Measurements from ENCODE around the gene ABTB1. TPM values are rescaled to one million over a fixed set of nuclear protein-coding genes. Genes with fewer than 3 reads are reported as not detected.

ABTB1 gene
- total RNA-seq, 4 donors from 2014 or later: 25.3 to 50.3 (median 35.8) TPM

GRCh38 chr3:127674790-127675189 lies 2.0 kb downstream of the ABTB1 start:
- Histone ChIP-seq H3K36me3 (peaks cover 0 to 50% of the 10 kb centered on the region in 2 donors), H3K4me3 (no peak overlapping the region), H3K4me1 (peaks cover 2 to 51% (median 17%) of the 10 kb centered on the region in 3 donors), H3K9me3 (no peaks in the 10 kb centered on the region), H3K27me3 (no peaks in the 10 kb centered on the region), H3K27ac (no peak overlapping the region)
- ATAC-seq: no peak
- TF ChIP-seq EP300 (IDR thresholded peaks at IDR 0.05) (no peak), POLR2A (IDR thresholded peaks at IDR 0.05) (no peak), POLR2AphosphoS5 (IDR thresholded peaks at IDR 0.05) (no peak), CTCF (IDR thresholded peaks at IDR 0.05) (no peak)
- WGBS, 2 donors (ENCODE audit: low coverage in 1 of 2): 89 to 92% methylated on average over 5 of the region's 8 CpGs

GRCh38 chr3:127675651-127676391 lies 3.1 kb downstream of the ABTB1 start:
- 90% methylated on average over 10 of the region's 29 CpGs; no CpG with 5 or more reads in 1 of the 2 donors for WGBS, 2 donors (ENCODE audit: low coverage in 1 of 2)
- Histone ChIP-seq H3K4me3 (no peak overlapping the region), H3K36me3 (peaks cover 0 to 61% of the 10 kb centered on the region in 2 donors), H3K27me3 (no peaks in the 10 kb centered on the region), H3K4me1 (peaks cover 2 to 51% (median 17%) of the 10 kb centered on the region in 3 donors), H3K27ac (no peak overlapping the region), H3K9me3 (no peaks in the 10 kb centered on the region)
- no peak for ATAC-seq
- TF ChIP-seq POLR2A (IDR thresholded peaks at IDR 0.05) (no peak), POLR2AphosphoS5 (IDR thresholded peaks at IDR 0.05) (no peak), CTCF (IDR thresholded peaks at IDR 0.05) (no peak), EP300 (IDR thresholded peaks at IDR 0.05) (no peak)

GRCh38 chr3:127676456-127676855 lies 3.7 kb downstream of the ABTB1 start:
- H3K27ac ChIP-seq: no peak overlapping the region
- TF ChIP-seq EP300 (IDR thresholded peaks at IDR 0.05) (no peak), POLR2AphosphoS5 (IDR thresholded peaks at IDR 0.05) (no peak), CTCF (IDR thresholded peaks at IDR 0.05) (no peak), POLR2A (IDR thresholded peaks at IDR 0.05) (no peak)
- H3K4me3 ChIP-seq: no peak overlapping the region
- 69% methylated on average over 3 of the region's 4 CpGs; no CpG with 5 or more reads in 1 of the 2 donors for WGBS, 2 donors (ENCODE audit: low coverage in 1 of 2)
- peaks cover 2 to 46% (median 16%) of the 10 kb centered on the region in 3 donors for H3K4me1 ChIP-seq
- H3K9me3 ChIP-seq: no peaks in the 10 kb centered on the region
- no peaks in the 10 kb centered on the region for H3K27me3 ChIP-seq
- peaks cover 0 to 63% of the 10 kb centered on the region in 2 donors for H3K36me3 ChIP-seq
- ATAC-seq: no peak

- H3K4me1 ChIP-seq: peaks cover 2 to 41% (median 11%) of the 10 kb centered on the region in 3 donors
- peaks cover 0 to 63% of the 10 kb centered on the region in 2 donors for H3K36me3 ChIP-seq
- H3K4me3 ChIP-seq: no peak overlapping the region
- no peaks in the 10 kb centered on the region for H3K27me3 ChIP-seq
- no peak for TF ChIP-seq POLR2A (IDR thresholded peaks at IDR 0.05)
- TF ChIP-seq POLR2AphosphoS5 (IDR thresholded peaks at IDR 0.05): no peak
- no peak for TF ChIP-seq EP300 (IDR thresholded peaks at IDR 0.05)
- no peak for TF ChIP-seq CTCF (IDR thresholded peaks at IDR 0.05)
- no peak overlapping the region for H3K27ac ChIP-seq
- no peaks in the 10 kb centered on the region for H3K9me3 ChIP-seq
- no CpG with 5 or more reads among the region's 21 CpGs for WGBS, 2 donors (ENCODE audit: low coverage in 1 of 2)
- no peak for ATAC-seq
Measured at GRCh38 chr3:127676921-127677351, 4.2 kb downstream of the ABTB1 start.

Data from gastroesophageal sphincter (tissue), 4 donors.